Mesendoderm (in vitro differentiated cells): ENCODE measurements around the gene TBKBP1.

Experiments
- DNase-seq: peaks from one replicate; pipeline ENCODE4 v3.0.0; 2013
- H2AK5ac ChIP-seq: 2 replicates; pipeline ENCODE4 v1.6.1; 2013; ENCODE audit warnings: low read length, inconsistent platforms
- H2BK120ac ChIP-seq: 2 replicates; pipeline ENCODE4 v1.6.1; 2013; ENCODE audit warnings: low read depth, mild to moderate bottlenecking, low read length, moderate library complexity, mixed read lengths
- H2BK15ac ChIP-seq: replicated peaks from 2 replicates; pipeline ENCODE4 v1.6.1; 2013; ENCODE audit warnings: low read depth, mild to moderate bottlenecking, moderate library complexity
- H2BK5ac ChIP-seq: 2 replicates; pipeline ENCODE4 v1.6.1; 2013; ENCODE audit warnings: low read length, inconsistent platforms
- H3K18ac ChIP-seq: 2 replicates; pipeline ENCODE4 v1.6.1; 2013; ENCODE audit warnings: mild to moderate bottlenecking, low read length, mixed read lengths
- H3K23ac ChIP-seq: one replicate; pipeline ENCODE4 v1.6.1; 2013; ENCODE audit warnings: low read length
- H3K27ac ChIP-seq: 2 replicates; pipeline ENCODE4 v1.5.1; 2013; ENCODE audit warnings: low read depth, mild to moderate bottlenecking, inconsistent platforms, low read length, moderate library complexity
- H3K27me3 ChIP-seq: 2 replicates; pipeline ENCODE4 v1.6.1; 2013; ENCODE audit warnings: low read length, control low read depth, mild to moderate bottlenecking, inconsistent platforms; ENCODE audit not compliant: insufficient read depth, poor library complexity
- H3K36me3 ChIP-seq: 2 replicates; pipeline ENCODE4 v1.6.1; 2013; ENCODE audit warnings: low read length, inconsistent platforms; ENCODE audit not compliant: control insufficient read depth, insufficient read depth
- H3K4ac ChIP-seq: one replicate; pipeline ENCODE4 v1.6.1; 2013; ENCODE audit warnings: low read depth, mild to moderate bottlenecking, low read length, moderate library complexity
- H3K4me1 ChIP-seq: 2 replicates; pipeline ENCODE4 v1.6.1; 2013; ENCODE audit warnings: low read depth, low read length, inconsistent platforms; ENCODE audit not compliant: control insufficient read depth
- H3K4me2 ChIP-seq: 2 replicates; pipeline ENCODE4 v1.6.1; 2013; ENCODE audit warnings: low read length
- H3K4me3 ChIP-seq: 2 replicates; pipeline ENCODE4 v1.5.1; 2013; ENCODE audit warnings: mild to moderate bottlenecking, low read length
- H3K56ac ChIP-seq: one replicate; pipeline ENCODE4 v1.6.1; 2013; ENCODE audit warnings: low read length
- H3K79me1 ChIP-seq: 2 replicates; pipeline ENCODE4 v1.6.1; 2013; ENCODE audit warnings: low read length, inconsistent platforms
- H3K79me2 ChIP-seq: 2 replicates; pipeline ENCODE4 v1.6.1; 2013; ENCODE audit warnings: mild to moderate bottlenecking, low read length; ENCODE audit not compliant: control insufficient read depth, insufficient read depth
- H3K9ac ChIP-seq: 2 replicates; pipeline ENCODE4 v1.6.1; 2013; ENCODE audit warnings: low read length, inconsistent platforms
- H4K5ac ChIP-seq: one replicate; pipeline ENCODE4 v1.6.1; 2013; ENCODE audit warnings: low read length
- H4K8ac ChIP-seq: one replicate; pipeline ENCODE4 v1.6.1; 2013; ENCODE audit warnings: low read depth, mild to moderate bottlenecking, control low read depth, low read length, moderate library complexity
- WGBS: extraction: QIAGEN DNeasy Blood & Tissue Kit; methylation state at CpG from one replicate; pipeline ENCODE4 v1.1.7; 2013; ENCODE audit warnings: low lambda C conversion rate, missing lambda C conversion rate; ENCODE audit not compliant: insufficient coverage; ENCODE audit errors: extremely low coverage; 5-methylcytosine and 5-hydroxymethylcytosine counted together

The TBKBP1 gene

DNA sequence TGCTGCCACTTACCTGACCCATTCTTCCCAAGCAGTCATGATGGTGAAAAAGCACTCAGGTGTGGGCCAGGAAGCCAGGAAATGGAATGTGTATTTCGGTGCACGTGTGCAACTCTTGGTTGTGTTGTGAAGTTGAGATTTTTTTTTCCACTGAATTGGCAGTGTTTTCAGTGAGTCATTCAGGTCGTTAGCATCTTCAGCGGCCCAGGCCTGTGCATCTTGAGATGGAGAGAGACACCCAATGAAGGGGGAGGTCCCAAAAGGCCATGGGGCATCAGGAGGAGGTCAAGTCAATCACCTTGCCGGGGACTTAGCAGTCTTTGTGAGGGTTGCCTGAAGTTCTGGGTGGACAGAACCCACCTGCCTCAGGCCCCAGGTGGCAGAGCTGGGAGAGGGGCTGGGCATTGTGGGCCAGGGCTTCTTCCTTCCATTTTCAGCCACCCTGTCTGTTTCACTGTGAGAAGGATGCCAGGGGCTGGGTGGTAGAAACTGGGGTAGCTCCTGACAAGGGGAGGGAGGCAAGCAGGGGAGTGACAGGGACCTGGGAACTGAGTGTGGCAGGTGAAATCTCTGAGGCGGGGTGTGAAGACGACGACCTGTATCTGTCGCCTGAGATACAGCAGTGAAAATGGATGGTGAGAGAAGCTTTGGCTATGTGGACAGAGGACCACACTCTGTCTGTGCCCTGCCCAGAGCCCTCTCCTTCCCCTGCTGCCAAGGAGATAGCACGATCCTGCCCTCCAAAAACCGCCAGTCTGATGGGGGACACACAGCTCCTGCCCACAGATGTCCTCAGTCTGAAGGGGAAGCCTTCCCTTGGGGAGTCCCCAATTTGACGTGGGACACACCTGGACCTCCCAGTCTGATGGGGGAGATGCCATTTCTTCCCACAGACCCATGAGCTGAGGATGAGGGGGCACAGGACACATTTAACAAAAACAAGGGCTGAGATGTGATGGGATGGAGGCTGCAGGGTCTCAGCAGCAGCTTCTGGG is 11.9 kb downstream of the TBKBP1 start:
- Histone ChIP-seq H4K8ac (no peak overlapping the region), H3K4me3 (no peak overlapping the region), H4K5ac (no peak overlapping the region), H3K23ac (peak overlapping the region; percentile 51), H3K27ac (no peak overlapping the region), H3K4me2 (no peak overlapping the region), H2BK15ac (no peak overlapping the region), H3K9ac (peak overlapping the region; percentile 12), H3K4ac (no peak overlapping the region), H3K79me2 (no peaks in the 10 kb centered on the region), H2BK5ac (peak overlapping the region; percentile 40), H3K27me3 (no peaks in the 10 kb centered on the region), H3K36me3 (no peaks in the 10 kb centered on the region), H3K56ac (peak overlapping the region; percentile 51), H2BK120ac (no peak overlapping the region), H2AK5ac (peak overlapping the region; percentile 46), H3K79me1 (no peaks in the 10 kb centered on the region), H3K4me1 (peaks cover 20% of the 10 kb centered on the region), H3K18ac (no peak overlapping the region)
- no peak for DNase-seq
- WGBS = no CpG with 5 or more reads among the region's 12 CpGs

- Histone ChIP-seq H3K79me1 (no peaks in the 10 kb centered on the region), H3K9ac (no peak overlapping the region), H3K23ac (no peak overlapping the region), H3K18ac (no peak overlapping the region), H3K4me2 (no peak overlapping the region), H2AK5ac (no peak overlapping the region), H3K4me3 (no peak overlapping the region), H2BK15ac (no peak overlapping the region), H4K5ac (no peak overlapping the region), H3K56ac (no peak overlapping the region), H4K8ac (no peak overlapping the region), H3K79me2 (no peaks in the 10 kb centered on the region), H2BK5ac (no peak overlapping the region), H3K27me3 (no peaks in the 10 kb centered on the region), H3K36me3 (no peaks in the 10 kb centered on the region), H3K4me1 (peaks cover 20% of the 10 kb centered on the region), H2BK120ac (no peak overlapping the region), H3K27ac (no peak overlapping the region), H3K4ac (no peak overlapping the region)
- WGBS = no CpG with 5 or more reads among the region's 4 CpGs
- DNase-seq = no peak
Observed at GRCh38 chr17:47707056-47707804, 13.3 kb downstream of the TBKBP1 start.

DNA sequence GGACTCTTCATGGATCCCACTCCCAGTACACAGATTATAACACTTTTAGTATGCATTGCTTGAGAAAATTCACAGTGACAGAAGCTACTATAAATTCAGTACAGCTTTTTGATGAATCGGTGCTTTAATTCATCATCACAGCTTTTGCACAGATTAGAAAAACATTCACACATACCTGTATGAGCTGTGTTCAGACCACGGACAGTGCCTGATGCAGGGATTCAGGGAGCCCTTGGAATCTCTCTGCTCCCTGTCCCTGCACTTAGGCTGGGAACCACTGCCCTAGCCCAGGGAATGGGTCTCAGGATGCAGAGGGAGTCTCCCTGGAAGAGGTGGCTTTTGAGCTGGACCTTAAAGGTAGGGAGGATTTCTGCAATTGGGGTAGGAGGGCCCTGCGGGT is 13.9 kb downstream of the TBKBP1 start:
- H3K4me2 ChIP-seq = no peak overlapping the region
- H2BK15ac ChIP-seq = no peak overlapping the region
- H2BK5ac ChIP-seq = no peak overlapping the region
- DNase-seq = no peak
- no peak overlapping the region for H3K4ac ChIP-seq
- no peak overlapping the region for H3K23ac ChIP-seq
- H3K56ac ChIP-seq = no peak overlapping the region
- no peaks in the 10 kb centered on the region for H3K36me3 ChIP-seq
- peaks cover 20% of the 10 kb centered on the region for H3K4me1 ChIP-seq
- no peaks in the 10 kb centered on the region for H3K79me1 ChIP-seq
- H3K18ac ChIP-seq = no peak overlapping the region
- no peaks in the 10 kb centered on the region for H3K27me3 ChIP-seq
- WGBS = no CpG with 5 or more reads among the region's 3 CpGs
- H3K9ac ChIP-seq = no peak overlapping the region
- no peak overlapping the region for H4K8ac ChIP-seq
- no peak overlapping the region for H2BK120ac ChIP-seq
- H3K4me3 ChIP-seq = no peak overlapping the region
- H4K5ac ChIP-seq = no peak overlapping the region
- H3K27ac ChIP-seq = no peak overlapping the region
- no peak overlapping the region for H2AK5ac ChIP-seq
- no peaks in the 10 kb centered on the region for H3K79me2 ChIP-seq

DNA sequence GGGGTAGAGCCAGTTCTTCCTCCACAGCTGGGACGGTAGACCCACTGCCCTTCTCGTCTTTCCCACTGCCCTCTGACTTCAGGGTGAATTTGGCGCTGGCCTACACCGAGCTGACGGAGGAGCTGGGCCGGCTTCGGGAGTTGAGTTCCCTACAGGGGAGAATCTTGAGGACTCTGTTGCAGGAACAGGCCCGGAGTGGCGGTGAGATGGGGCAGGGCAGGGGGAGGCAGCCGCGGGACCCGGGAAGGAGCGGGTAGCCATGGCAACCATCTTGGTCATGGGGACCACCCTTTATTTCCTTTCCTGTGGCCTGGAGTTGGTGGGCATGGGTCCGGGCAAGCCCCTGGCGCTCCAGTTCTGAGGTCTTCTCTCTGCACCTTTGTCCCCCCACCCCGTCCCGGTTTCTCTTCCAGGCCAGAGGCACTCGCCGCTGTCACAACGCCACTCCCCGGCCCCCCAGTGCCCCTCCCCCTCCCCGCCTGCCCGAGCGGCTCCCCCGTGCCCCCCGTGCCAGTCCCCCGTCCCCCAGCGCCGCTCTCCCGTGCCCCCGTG is 14.4 kb downstream of the TBKBP1 start:
- no peaks in the 10 kb centered on the region for H3K36me3 ChIP-seq
- H3K23ac ChIP-seq = no peak overlapping the region
- no peak for DNase-seq
- H3K56ac ChIP-seq = peak overlapping the region; percentile 42
- no peak overlapping the region for H3K4me2 ChIP-seq
- H3K4me3 ChIP-seq = no peak overlapping the region
- no peak overlapping the region for H3K18ac ChIP-seq
- H3K79me2 ChIP-seq = no peaks in the 10 kb centered on the region
- no peak overlapping the region for H2BK120ac ChIP-seq
- WGBS = no CpG with 5 or more reads among the region's 31 CpGs
- peaks cover 20% of the 10 kb centered on the region for H3K4me1 ChIP-seq
- no peaks in the 10 kb centered on the region for H3K27me3 ChIP-seq
- no peak overlapping the region for H2AK5ac ChIP-seq
- no peak overlapping the region for H2BK5ac ChIP-seq
- no peak overlapping the region for H4K8ac ChIP-seq
- H3K9ac ChIP-seq = no peak overlapping the region
- H4K5ac ChIP-seq = no peak overlapping the region
- H3K27ac ChIP-seq = no peak overlapping the region
- no peaks in the 10 kb centered on the region for H3K79me1 ChIP-seq
- H2BK15ac ChIP-seq = no peak overlapping the region
- H3K4ac ChIP-seq = no peak overlapping the region

DNA sequence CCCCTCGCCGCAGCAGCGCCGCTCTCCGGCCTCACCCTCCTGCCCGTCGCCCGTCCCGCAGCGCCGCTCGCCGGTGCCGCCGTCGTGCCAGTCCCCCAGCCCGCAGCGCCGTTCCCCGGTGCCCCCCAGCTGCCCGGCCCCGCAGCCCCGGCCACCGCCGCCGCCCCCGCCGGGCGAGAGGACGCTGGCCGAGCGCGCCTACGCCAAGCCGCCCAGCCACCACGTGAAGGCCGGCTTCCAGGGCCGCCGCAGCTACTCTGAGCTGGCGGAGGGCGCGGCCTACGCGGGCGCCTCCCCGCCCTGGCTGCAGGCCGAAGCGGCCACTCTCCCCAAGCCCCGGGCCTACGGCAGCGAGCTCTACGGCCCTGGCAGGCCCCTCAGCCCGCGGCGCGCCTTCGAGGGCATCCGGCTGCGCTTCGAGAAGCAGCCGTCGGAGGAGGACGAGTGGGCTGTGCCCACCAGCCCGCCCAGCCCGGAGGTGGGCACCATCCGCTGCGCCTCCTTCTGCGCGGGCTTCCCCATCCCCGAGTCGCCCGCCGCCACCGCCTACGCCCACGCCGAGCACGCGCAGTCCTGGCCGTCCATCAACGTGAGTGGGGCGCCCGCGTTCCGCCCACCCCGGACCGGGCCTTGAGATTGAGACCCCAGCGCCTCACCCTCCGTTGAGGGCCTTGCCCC is 15.0 kb downstream of the TBKBP1 start:
- Histone ChIP-seq H3K27me3 (no peaks in the 10 kb centered on the region), H3K4me2 (no peak overlapping the region), H3K79me1 (no peaks in the 10 kb centered on the region), H4K5ac (no peak overlapping the region), H3K18ac (no peak overlapping the region), H2BK5ac (no peak overlapping the region), H3K4me1 (peaks cover 20% of the 10 kb centered on the region), H3K9ac (no peak overlapping the region), H3K27ac (no peak overlapping the region), H3K36me3 (no peaks in the 10 kb centered on the region), H3K56ac (peak overlapping the region; percentile 64), H3K4me3 (no peak overlapping the region), H2AK5ac (no peak overlapping the region), H3K4ac (no peak overlapping the region), H3K79me2 (no peaks in the 10 kb centered on the region), H2BK15ac (no peak overlapping the region), H4K8ac (no peak overlapping the region), H2BK120ac (no peak overlapping the region), H3K23ac (no peak overlapping the region)
- no CpG with 5 or more reads among the region's 89 CpGs for WGBS
- DNase-seq = no peak
